HepG2 (cell line): Measurements from ENCODE around the gene SDR42E2. TPM values are rescaled to one million over a fixed set of nuclear protein-coding genes. Genes with fewer than 3 reads are reported as not detected.

Experiments used
- AHR ChIP-seq: IDR thresholded peaks from 2 replicates; pipeline ENCODE4 v1.6.1; 2018; ENCODE audit warnings: missing genetic modification reagents, missing compliant biosample characterization
- KMT2B ChIP-seq: IDR thresholded peaks from 2 replicates; pipeline ENCODE4 v1.6.1; 2016; ENCODE audit warnings: missing genetic modification reagents, missing compliant biosample characterization
- NR2C2 ChIP-seq: sonication (generic); formaldehyde crosslinking; IDR thresholded peaks from 2 replicates; pipeline ENCODE4 v1.4.0; 2020; ENCODE audit warnings: missing genetic modification reagents, mild to moderate bottlenecking, moderate library complexity, borderline replicate concordance
- RFX5 ChIP-seq: IDR thresholded peaks from 2 replicates; pipeline ENCODE4 v1.6.1; 2011; ENCODE audit warnings: low read depth, low read length, improper control_type of control experiment
- STAG1 ChIP-seq: sonication (generic); formaldehyde crosslinking; IDR thresholded peaks from 2 replicates; pipeline ENCODE4 v1.4.0; 2020; ENCODE audit warnings: missing genetic modification reagents
- ZFP36L1 ChIP-seq: sonication (generic); formaldehyde crosslinking; IDR thresholded peaks from 2 replicates; pipeline ENCODE4 v1.8.0; 2022; ENCODE audit warnings: mild to moderate bottlenecking, missing genetic modification reagents, moderate library complexity
- ZNF143 ChIP-seq: sonication (generic); formaldehyde crosslinking; IDR thresholded peaks from 2 replicates; pipeline ENCODE4 v1.4.0; 2020; ENCODE audit warnings: missing genetic modification reagents
- ZNF230 ChIP-seq: sonication (generic); formaldehyde crosslinking; IDR thresholded peaks from 2 replicates; pipeline ENCODE4 v1.4.0; 2020; ENCODE audit warnings: mild to moderate bottlenecking, missing genetic modification reagents
- ZNF317 ChIP-seq: sonication (generic); formaldehyde crosslinking; IDR thresholded peaks from 2 replicates; pipeline ENCODE4 v1.5.0; 2020; ENCODE audit warnings: mild to moderate bottlenecking, missing genetic modification reagents
- ZNF569 ChIP-seq: sonication (generic); formaldehyde crosslinking; IDR thresholded peaks from 2 replicates; pipeline ENCODE4 v1.5.0; 2020; ENCODE audit warnings: mild to moderate bottlenecking, missing genetic modification reagents, moderate library complexity, borderline replicate concordance
- polyA plus RNA-seq, 8 experiments: library from polyadenylated mRNA; depleted of rRNA in 3 of 8; stranded (reverse) in 7 of 8; unstranded in 1 of 8; fragments of >200 nt; fragmentation: Illumina TruSeq in 4 of 8; extraction: Trizol in 4 of 8; gene quantifications; 2 replicates each; pipeline versions ENCODE4 v1.2.1 to v1.2.3, GENCODE V29; 2011 to 2016; ENCODE audit warnings: low read depth in 4 of 8, missing spikeins in 1 of 8, mixed read lengths in 1 of 8; ENCODE audit not compliant: insufficient read depth in 1 of 8
- total RNA-seq, 5 experiments: library from RNA; depleted of rRNA; stranded (reverse); fragments of >200 nt; fragmentation: Illumina TruSeq; extraction: Trizol; gene quantifications; 2 replicates each; pipeline ENCODE4 v1.2.3, GENCODE V29; 2016; ENCODE audit warnings: low read depth in 1 of 5
- TF ChIP-seq, protein P1 (sequence below): sonication (generic); formaldehyde crosslinking; conservative IDR thresholded peaks from 2 replicates; pipeline ENCODE4 v1.4.0; 2020; ENCODE audit warnings: missing genetic modification reagents
- TF ChIP-seq, protein P2 (sequence below): sonication (generic); formaldehyde crosslinking; IDR thresholded peaks from 2 replicates; pipeline ENCODE4 v1.4.0; 2020; ENCODE audit warnings: missing genetic modification reagents, borderline replicate concordance
- TF ChIP-seq, protein P3 (sequence below): sonication (generic); formaldehyde crosslinking; IDR thresholded peaks from 2 replicates; pipeline ENCODE4 v1.4.0; 2020; ENCODE audit warnings: mild to moderate bottlenecking, missing genetic modification reagents

SDR42E2 gene
- total and polyA plus RNA-seq, 2 of the 13 experiments (the other 11 are each of a cell fraction or from before 2014, with no cell fraction given), result 0.05 to 0.11 TPM

DNA sequence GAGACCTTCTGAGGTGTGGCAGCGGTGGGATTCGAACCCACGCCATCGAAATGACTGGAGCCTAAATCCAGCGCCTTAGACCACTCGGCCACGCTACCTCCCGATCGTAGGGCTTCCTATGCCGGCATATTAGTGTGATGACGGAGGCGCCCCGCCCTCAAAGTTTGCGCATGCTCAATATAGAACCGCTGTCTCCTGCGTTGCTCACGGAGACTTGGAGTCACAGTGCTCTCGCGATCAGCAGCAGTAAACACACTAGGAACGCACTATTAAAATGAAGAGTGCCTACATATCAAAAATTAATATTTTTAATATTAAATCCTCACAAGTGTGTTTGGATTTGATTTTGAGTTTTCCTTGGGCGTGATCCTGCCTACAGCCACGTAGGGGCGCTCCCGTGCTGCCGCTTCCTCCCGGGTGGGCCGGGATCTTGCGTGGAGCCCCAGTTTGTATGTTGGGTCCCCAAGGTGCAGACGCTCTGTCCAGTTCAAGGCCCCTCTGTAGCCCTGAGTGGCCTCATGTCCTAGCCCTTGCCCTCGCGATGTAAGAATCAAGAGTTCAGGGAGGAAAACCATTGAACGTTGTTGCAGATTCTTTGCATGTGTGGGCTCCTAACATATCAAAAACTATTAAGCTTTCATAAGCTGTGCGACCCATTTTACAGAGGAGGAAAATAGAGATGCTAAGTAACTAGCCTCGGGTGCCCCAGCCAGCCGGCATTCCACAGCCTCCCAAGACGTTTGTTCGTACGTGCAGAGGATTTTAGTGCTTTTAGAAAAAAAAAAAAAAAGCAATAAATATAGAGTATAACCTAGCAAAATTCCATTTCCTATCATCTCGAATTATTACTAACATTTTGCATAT is 33.6 kb downstream of the SDR42E2 start (continued):
- TF ChIP-seq, protein P1, sequence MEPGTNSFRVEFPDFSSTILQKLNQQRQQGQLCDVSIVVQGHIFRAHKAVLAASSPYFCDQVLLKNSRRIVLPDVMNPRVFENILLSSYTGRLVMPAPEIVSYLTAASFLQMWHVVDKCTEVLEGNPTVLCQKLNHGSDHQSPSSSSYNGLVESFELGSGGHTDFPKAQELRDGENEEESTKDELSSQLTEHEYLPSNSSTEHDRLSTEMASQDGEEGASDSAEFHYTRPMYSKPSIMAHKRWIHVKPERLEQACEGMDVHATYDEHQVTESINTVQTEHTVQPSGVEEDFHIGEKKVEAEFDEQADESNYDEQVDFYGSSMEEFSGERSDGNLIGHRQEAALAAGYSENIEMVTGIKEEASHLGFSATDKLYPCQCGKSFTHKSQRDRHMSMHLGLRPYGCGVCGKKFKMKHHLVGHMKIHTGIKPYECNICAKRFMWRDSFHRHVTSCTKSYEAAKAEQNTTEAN (CRISPR knock-in tag), result peak; percentile 15; the same call in 1 of the 2 replicates
- TF ChIP-seq ZFP36L1 (CRISPR knock-in tag), result no peak; the same call in 1 of the 2 replicates
- TF ChIP-seq STAG1 (CRISPR knock-in tag), result peak; percentile 77
- TF ChIP-seq ZNF143 (CRISPR knock-in tag), result peak; percentile 54; the same call in 1 of the 2 replicates
- TF ChIP-seq, protein P2, sequence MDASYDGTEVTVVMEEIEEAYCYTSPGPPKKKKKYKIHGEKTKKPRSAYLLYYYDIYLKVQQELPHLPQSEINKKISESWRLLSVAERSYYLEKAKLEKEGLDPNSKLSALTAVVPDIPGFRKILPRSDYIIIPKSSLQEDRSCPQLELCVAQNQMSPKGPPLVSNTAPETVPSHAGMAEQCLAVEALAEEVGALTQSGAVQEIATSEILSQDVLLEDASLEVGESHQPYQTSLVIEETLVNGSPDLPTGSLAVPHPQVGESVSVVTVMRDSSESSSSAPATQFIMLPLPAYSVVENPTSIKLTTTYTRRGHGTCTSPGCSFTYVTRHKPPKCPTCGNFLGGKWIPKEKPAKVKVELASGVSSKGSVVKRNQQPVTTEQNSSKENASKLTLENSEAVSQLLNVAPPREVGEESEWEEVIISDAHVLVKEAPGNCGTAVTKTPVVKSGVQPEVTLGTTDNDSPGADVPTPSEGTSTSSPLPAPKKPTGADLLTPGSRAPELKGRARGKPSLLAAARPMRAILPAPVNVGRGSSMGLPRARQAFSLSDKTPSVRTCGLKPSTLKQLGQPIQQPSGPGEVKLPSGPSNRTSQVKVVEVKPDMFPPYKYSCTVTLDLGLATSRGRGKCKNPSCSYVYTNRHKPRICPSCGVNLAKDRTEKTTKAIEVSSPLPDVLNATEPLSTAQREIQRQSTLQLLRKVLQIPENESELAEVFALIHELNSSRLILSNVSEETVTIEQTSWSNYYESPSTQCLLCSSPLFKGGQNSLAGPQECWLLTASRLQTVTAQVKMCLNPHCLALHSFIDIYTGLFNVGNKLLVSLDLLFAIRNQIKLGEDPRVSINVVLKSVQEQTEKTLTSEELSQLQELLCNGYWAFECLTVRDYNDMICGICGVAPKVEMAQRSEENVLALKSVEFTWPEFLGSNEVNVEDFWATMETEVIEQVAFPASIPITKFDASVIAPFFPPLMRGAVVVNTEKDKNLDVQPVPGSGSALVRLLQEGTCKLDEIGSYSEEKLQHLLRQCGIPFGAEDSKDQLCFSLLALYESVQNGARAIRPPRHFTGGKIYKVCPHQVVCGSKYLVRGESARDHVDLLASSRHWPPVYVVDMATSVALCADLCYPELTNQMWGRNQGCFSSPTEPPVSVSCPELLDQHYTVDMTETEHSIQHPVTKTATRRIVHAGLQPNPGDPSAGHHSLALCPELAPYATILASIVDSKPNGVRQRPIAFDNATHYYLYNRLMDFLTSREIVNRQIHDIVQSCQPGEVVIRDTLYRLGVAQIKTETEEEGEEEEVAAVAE (CRISPR knock-in tag), result peak; percentile 79
- TF ChIP-seq ZNF317, result no peak
- TF ChIP-seq RFX5, result no peak
- TF ChIP-seq ZNF569 (CRISPR knock-in tag), result no peak
- TF ChIP-seq KMT2B, result peak; percentile 90
- TF ChIP-seq NR2C2 (CRISPR knock-in tag), result no peak
- peak; percentile 94 for TF ChIP-seq ZNF230 (CRISPR knock-in tag)
- TF ChIP-seq, protein P3, sequence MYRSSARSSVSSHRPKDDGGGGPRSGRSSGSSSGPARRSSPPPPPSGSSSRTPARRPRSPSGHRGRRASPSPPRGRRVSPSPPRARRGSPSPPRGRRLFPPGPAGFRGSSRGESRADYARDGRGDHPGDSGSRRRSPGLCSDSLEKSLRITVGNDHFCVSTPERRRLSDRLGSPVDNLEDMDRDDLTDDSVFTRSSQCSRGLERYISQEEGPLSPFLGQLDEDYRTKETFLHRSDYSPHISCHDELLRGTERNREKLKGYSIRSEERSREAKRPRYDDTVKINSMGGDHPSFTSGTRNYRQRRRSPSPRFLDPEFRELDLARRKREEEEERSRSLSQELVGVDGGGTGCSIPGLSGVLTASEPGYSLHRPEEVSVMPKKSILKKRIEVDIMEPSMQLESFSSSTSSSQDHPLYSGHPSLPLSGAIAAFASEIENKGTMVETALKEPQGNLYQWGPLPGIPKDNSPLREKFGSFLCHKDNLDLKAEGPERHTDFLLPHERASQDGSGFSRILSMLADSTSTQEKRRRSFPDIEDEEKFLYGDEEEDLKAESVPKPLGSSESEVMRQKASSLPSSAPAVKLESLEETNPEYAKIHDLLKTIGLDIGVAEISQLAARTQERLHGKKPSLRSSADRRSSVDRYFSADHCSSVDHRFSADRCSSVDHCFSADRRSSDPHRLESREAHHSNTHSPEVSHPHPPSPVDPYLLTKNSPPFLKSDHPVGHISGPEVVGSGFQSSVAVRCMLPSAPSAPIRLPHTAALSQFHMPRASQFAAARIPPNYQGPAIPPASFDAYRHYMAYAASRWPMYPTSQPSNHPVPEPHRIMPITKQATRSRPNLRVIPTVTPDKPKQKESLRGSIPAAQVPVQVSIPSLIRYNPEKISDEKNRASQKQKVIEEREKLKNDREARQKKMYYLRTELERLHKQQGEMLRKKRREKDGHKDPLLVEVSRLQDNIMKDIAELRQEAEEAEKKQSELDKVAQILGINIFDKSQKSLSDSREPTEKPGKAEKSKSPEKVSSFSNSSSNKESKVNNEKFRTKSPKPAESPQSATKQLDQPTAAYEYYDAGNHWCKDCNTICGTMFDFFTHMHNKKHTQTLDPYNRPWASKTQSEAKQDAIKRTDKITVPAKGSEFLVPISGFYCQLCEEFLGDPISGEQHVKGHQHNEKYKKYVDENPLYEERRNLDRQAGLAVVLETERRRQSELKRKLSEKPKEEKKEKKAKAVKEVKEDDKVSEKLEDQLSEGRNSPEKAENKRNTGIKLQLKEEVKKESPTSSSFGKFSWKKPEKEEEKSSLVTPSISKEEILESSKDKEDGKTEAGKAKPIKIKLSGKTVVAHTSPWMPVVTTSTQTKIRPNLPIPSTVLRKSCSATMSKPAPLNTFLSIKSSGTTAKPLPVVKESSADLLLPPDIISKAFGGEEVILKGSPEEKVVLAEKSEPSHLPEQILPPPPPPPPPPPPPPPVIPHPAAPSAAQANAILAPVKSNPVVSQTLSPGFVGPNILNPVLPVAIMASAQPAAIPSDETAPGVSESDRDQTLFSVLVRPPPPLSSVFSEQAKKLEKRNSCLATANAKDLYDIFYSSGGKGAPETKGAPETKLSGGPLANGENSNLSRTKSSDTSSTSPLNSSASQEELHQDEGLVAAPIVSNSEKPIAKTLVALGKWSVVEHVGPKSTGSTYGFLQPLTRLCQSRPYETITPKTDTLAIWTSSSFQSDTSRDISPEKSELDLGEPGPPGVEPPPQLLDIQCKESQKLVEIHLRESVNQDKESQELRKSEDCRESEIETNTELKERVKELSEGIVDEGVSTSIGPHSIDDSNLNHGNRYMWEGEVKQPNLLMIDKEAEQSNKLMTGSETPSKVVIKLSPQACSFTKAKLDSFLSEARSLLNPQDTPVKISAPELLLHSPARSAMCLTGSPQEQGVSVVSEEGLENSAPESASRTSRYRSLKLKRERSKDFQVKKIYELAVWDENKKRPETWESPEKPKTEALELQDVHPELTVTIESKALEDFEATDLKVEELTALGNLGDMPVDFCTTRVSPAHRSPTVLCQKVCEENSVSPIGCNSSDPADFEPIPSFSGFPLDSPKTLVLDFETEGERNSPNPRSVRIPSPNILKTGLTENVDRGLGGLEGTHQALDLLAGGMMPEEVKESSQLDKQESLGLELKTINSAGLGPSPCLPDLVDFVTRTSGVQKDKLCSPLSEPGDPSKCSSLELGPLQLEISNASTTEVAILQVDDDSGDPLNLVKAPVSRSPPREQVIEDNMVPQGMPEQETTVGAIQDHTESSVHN (CRISPR knock-in tag), result no peak; the same call in none of the 2 replicates
- TF ChIP-seq AHR, result peak; percentile 96
